Uterus (tissue), 2 donors: ENCODE data around the gene LBHD1.

Experiments
- POLR2A ChIP-seq, 2 donors: fragments of 450-650 bp; IDR thresholded peaks; one replicate each; pipeline ENCODE4 v1.6.1; 2016; ENCODE audit warnings: antibody characterized with exemption in 2 of 2, mild to moderate bottlenecking in 1 of 2, moderate library complexity in 1 of 2
- TF ChIP-seq, protein P1 (sequence below), 4 experiments: fragments of 200-600 bp in 2 of 4; fragments of 450-650 bp in 2 of 4; sonication (generic) in 2 of 4; IDR thresholded peaks; one replicate each; pipeline ENCODE4 v1.5.1; 2016 to 2019; ENCODE audit warnings: antibody characterized with exemption in 4 of 4, mild to moderate bottlenecking in 2 of 4, moderate library complexity in 1 of 4

DNA sequence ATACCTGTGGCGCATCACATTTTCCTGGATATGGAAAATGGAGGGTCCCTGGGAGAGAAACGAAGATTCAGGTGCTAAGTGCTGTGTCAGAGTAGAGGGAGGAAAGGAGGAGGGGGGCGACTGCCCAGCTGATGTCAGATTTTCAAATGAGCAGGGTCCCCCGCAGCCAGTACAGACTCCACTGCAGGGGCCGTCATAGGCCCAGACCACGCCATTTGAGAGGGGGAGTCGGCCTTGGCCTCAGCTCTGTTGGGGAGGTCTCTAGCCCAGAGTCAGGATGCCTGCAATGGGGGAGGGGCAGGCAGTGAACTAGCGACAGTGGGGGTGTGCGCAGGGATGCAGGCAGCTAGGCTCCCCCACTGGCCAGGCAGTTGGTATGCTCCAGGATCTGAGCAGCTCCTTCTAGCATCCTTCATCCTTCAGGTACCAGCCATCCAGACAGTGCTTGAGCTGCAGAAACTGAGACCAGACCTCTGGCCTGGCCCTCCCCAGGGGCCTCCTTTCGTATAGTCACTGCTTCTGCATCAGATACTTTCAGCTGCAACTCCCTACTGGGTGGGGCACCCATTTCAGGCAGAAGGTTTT lies 35.3 kb upstream of the LBHD1 start, which contains the start of the genes BSCL2 and GNG3:
- TF ChIP-seq POLR2A (IDR thresholded peaks at IDR 0.05), result no peak
- TF ChIP-seq, protein P1, sequence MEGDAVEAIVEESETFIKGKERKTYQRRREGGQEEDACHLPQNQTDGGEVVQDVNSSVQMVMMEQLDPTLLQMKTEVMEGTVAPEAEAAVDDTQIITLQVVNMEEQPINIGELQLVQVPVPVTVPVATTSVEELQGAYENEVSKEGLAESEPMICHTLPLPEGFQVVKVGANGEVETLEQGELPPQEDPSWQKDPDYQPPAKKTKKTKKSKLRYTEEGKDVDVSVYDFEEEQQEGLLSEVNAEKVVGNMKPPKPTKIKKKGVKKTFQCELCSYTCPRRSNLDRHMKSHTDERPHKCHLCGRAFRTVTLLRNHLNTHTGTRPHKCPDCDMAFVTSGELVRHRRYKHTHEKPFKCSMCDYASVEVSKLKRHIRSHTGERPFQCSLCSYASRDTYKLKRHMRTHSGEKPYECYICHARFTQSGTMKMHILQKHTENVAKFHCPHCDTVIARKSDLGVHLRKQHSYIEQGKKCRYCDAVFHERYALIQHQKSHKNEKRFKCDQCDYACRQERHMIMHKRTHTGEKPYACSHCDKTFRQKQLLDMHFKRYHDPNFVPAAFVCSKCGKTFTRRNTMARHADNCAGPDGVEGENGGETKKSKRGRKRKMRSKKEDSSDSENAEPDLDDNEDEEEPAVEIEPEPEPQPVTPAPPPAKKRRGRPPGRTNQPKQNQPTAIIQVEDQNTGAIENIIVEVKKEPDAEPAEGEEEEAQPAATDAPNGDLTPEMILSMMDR (IDR thresholded peaks at IDR 0.05), result no peak
